Tibial artery (tissue), 4 donors: ENCODE data around the gene PAX2.

ENCODE experiments used
- DNase-seq, 2 donors: peaks; one replicate each; pipeline ENCODE4 v3.0.0-alpha.2; 2019
- H3K27ac ChIP-seq, 2 donors: fragments of 200-600 bp; sonication (generic) in 1 of 2; 1 replicate in 1 of 2; 2 replicates in 1 of 2; pipeline ENCODE4 v1.5.1; 2018 to 2019; ENCODE audit warnings: mild to moderate bottlenecking in 1 of 2
- H3K27me3 ChIP-seq, 2 donors: fragments of 200-600 bp; sonication (generic) in 1 of 2; one replicate each; pipeline versions ENCODE4 v1.5.1 to v1.6.0; 2016 to 2019
- H3K36me3 ChIP-seq, 3 donors: fragments of 200-600 bp; sonication (generic) in 2 of 3; one replicate each; pipeline ENCODE4 v1.5.1; 2016 to 2019; ENCODE audit warnings: mild to moderate bottlenecking in 2 of 3
- H3K4me1 ChIP-seq, 4 donors: fragments of 200-600 bp; sonication (generic) in 2 of 4; 1 replicate in 3 of 4; 2 replicates in 1 of 4; pipeline ENCODE4 v1.5.1; 2016 to 2019
- H3K4me3 ChIP-seq, 2 donors: fragments of 200-600 bp; sonication (generic) in 1 of 2; 1 replicate in 1 of 2; 2 replicates in 1 of 2; pipeline ENCODE4 v1.5.1; 2018 to 2019; ENCODE audit warnings: mild to moderate bottlenecking in 2 of 2
- H3K9me3 ChIP-seq, 3 donors: fragments of 200-600 bp; sonication (generic) in 1 of 3; one replicate each; pipeline ENCODE4 v1.5.1; 2016 to 2019
- intact Hi-C: fragments of 100-400 bp; cut with DNase I; formaldehyde crosslinking; loops from one replicate; pipeline ENCODE4 v1.15.0; 2023; ENCODE audit warnings: low total_unique reads
- TF ChIP-seq, protein P1 (sequence below), 2 experiments: fragments of 200-600 bp in 1 of 2; fragments of 450-650 bp in 1 of 2; IDR thresholded peaks; one replicate each; pipeline ENCODE4 v1.5.1; 2017 to 2019; ENCODE audit warnings: antibody characterized with exemption in 2 of 2, mild to moderate bottlenecking in 1 of 2, moderate library complexity in 1 of 2

Gene PAX2

GRCh38 chr10:100786591-100786990 lies 41.2 kb downstream of the PAX2 start:
- Histone ChIP-seq H3K27ac (no peak overlapping the region), H3K9me3 (no peaks in the 10 kb centered on the region), H3K36me3 (no peaks in the 10 kb centered on the region), H3K27me3 (peaks cover 0 to 60% of the 10 kb centered on the region in 2 donors), H3K4me3 (no peak overlapping the region), H3K4me1 (no peaks in the 10 kb centered on the region)
- TF ChIP-seq, protein P1, sequence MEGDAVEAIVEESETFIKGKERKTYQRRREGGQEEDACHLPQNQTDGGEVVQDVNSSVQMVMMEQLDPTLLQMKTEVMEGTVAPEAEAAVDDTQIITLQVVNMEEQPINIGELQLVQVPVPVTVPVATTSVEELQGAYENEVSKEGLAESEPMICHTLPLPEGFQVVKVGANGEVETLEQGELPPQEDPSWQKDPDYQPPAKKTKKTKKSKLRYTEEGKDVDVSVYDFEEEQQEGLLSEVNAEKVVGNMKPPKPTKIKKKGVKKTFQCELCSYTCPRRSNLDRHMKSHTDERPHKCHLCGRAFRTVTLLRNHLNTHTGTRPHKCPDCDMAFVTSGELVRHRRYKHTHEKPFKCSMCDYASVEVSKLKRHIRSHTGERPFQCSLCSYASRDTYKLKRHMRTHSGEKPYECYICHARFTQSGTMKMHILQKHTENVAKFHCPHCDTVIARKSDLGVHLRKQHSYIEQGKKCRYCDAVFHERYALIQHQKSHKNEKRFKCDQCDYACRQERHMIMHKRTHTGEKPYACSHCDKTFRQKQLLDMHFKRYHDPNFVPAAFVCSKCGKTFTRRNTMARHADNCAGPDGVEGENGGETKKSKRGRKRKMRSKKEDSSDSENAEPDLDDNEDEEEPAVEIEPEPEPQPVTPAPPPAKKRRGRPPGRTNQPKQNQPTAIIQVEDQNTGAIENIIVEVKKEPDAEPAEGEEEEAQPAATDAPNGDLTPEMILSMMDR (IDR thresholded peaks at IDR 0.05) = no peak
- intact Hi-C loops = no loop called here
- no peak for DNase-seq

DNA sequence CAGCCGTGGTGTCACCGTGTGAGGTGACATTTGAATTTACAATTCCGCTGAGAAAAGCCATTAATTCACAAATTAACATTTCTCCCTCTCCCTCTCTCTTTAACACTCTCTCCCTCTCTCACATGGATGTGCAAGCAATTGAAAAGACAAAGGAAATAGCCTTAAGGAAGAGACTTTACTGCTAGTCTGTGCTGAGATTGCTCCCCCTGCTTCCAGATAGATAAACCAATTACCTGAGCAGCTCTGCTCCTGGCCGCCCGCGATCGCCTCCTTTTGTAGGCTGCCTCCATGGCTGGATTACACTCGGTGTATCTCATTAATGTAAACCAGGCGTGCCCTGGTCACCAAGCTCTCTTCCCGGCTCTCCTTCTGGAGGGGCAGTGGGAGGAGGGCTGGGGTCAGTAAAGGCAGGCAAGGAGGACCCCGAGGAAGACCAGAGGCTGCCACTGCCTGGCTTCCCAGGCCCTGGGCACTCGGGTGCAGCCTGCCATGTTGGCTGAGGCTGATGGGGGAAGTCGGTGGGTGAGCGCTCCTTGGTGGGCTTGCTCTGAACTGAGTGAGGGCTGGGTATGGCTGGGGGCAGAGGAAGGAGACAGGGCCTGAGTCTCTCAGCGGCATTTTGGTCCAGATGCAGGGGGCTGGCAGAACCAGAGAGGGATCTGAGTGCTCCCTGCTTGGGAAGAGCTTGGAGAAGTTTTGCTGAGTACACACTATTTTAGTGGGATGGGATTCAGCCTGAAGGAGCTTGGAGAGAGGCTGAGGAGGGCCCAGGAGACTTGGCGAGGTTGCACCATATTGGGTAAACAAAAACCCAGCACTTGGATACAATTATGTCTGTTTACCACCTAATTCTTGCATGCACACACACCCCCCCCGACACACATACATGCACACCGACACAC lies 42.9 kb downstream of the PAX2 start:
- no peaks in the 10 kb centered on the region for H3K36me3 ChIP-seq
- intact Hi-C loops = no loop called here
- no peak overlapping the region for H3K4me3 ChIP-seq
- peaks cover 0 to 54% of the 10 kb centered on the region in 2 donors for H3K27me3 ChIP-seq
- DNase-seq = peak in 1 of 2 donors; percentile 51
- H3K9me3 ChIP-seq = no peaks in the 10 kb centered on the region
- TF ChIP-seq, protein P1 (IDR thresholded peaks at IDR 0.05) = no peak
- H3K4me1 ChIP-seq = no peaks in the 10 kb centered on the region
- no peak overlapping the region for H3K27ac ChIP-seq

GRCh38 chr10:100790761-100791208 lies 45.4 kb downstream of the PAX2 start:
- Histone ChIP-seq H3K4me1 (no peaks in the 10 kb centered on the region), H3K27ac (no peak overlapping the region), H3K27me3 (peaks cover 0 to 52% of the 10 kb centered on the region in 2 donors), H3K36me3 (no peaks in the 10 kb centered on the region), H3K4me3 (no peak overlapping the region), H3K9me3 (no peaks in the 10 kb centered on the region)
- no peak for DNase-seq
- intact Hi-C loops = no loop called here
- TF ChIP-seq, protein P1 (IDR thresholded peaks at IDR 0.05) = no peak

GRCh38 chr10:100791369-100792058 lies 46.1 kb downstream of the PAX2 start:
- H3K27me3 ChIP-seq = peaks cover 0 to 53% of the 10 kb centered on the region in 2 donors
- no peak for DNase-seq

DNA sequence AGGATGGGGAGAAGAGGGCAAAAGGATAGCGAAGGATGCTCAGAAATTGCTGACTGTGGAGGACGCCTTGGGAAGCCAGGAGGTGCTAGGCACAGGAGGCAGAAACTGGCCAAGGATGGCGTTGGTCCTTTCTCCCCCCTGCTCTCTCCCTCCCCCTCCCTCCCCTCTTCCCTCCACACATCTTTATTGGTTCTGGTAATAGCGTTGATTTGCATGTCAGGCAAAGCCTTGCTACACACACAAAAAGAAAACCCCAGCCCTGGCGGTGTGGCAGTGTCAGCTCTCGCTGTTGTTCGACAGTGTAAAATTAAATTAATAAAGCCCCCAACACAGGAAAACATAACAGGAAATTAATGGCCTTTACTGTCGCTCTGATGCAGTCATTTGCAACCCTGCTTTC lies 47.2 kb downstream of the PAX2 start:
- no peak overlapping the region for H3K27ac ChIP-seq
- H3K27me3 ChIP-seq = peaks cover 0 to 54% of the 10 kb centered on the region in 2 donors
- intact Hi-C loops = no loop called here
- no peaks in the 10 kb centered on the region for H3K9me3 ChIP-seq
- no peak overlapping the region for H3K4me3 ChIP-seq
- H3K4me1 ChIP-seq = no peaks in the 10 kb centered on the region
- H3K36me3 ChIP-seq = no peaks in the 10 kb centered on the region
- TF ChIP-seq, protein P1 (IDR thresholded peaks at IDR 0.05) = no peak
- no peak for DNase-seq

More at GRCh38 chr10:100791369-100792058, 46.1 kb downstream of the PAX2 start:
- no peaks in the 10 kb centered on the region for H3K4me1 ChIP-seq
- intact Hi-C loops = no loop called here
- TF ChIP-seq, protein P1 (IDR thresholded peaks at IDR 0.05) = no peak
- no peaks in the 10 kb centered on the region for H3K9me3 ChIP-seq
- no peaks in the 10 kb centered on the region for H3K36me3 ChIP-seq
- no peak overlapping the region for H3K4me3 ChIP-seq
- no peak overlapping the region for H3K27ac ChIP-seq
